ENCODE results near the gene NEUROG2. TPM values are rescaled to one million over a fixed set of nuclear protein-coding genes. Genes with fewer than 3 reads are reported as not detected.

Gene NEUROG2
- total RNA-seq, 1 donor from 2014 or later, result 0.09 TPM

- Histone ChIP-seq H3K4me2 (no peak overlapping the region), H3K9me3 (ENCODE audit: low read depth) (peaks cover 8% of the 10 kb centered on the region), H3K27ac (no peak overlapping the region), H3K9ac (no peak overlapping the region), H3K27me3 (no peaks in the 10 kb centered on the region), H3K79me2 (ENCODE audit: low read depth) (no peaks in the 10 kb centered on the region), H3F3A (ENCODE audit: low read depth) (no peaks in the 10 kb centered on the region), H3K4me3 (no peak overlapping the region), H2AFZ (replicated peaks) (peak overlapping the region; percentile 18), H3K36me3 (peaks cover 5% of the 10 kb centered on the region), H4K20me1 (ENCODE audit: low read depth) (no peaks in the 10 kb centered on the region), H3K4me1 (no peaks in the 10 kb centered on the region)
- Mint-ChIP-seq H3K9me3 (peaks cover 27% of the 10 kb centered on the region), H3K4me3 (no peak overlapping the region), H3K27ac (no peak overlapping the region), H3K4me1 (no peaks in the 10 kb centered on the region), H3K27me3 (ENCODE audit: insufficient read depth, low read depth) (peaks cover 2% of the 10 kb centered on the region), H3K36me3 (peaks cover under 1% of the 10 kb centered on the region)
- DNase-seq (ENCODE audit: low spot score), result no peak
- TF ChIP-seq EZH2phosphoT487 (IDR thresholded peaks at IDR 0.05) (no peak), CTCF (IDR thresholded peaks at IDR 0.05) (no peak), EZH2 (IDR thresholded peaks at IDR 0.05) (no peak)
These were observed 30.1 kb downstream of the NEUROG2 start for GRCh38 chr4:112485930-112486329.

DNA sequence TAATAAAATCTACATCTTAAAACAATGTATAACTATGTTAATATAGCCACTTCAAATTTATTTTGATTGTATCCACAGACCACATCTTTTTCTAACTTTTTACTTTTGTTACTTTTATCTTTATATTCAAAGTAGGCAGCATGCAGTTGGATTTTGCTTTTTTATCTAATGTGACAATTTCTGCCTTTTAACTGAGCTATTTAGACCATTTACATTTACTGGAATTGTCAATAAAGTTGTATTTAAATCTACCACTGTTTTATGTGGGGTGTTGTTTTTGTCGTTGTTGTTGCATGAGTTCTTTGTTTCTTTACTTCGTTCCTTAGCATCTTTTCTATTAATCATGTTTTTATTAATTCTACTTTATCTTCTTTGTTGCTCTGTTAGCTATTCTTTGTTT, 42.0 kb downstream of the NEUROG2 start:
- no peak overlapping the region for H2AFZ ChIP-seq (replicated peaks)
- H3K9ac ChIP-seq, result no peak overlapping the region
- H3F3A ChIP-seq (ENCODE audit: low read depth), result no peaks in the 10 kb centered on the region
- no peaks in the 10 kb centered on the region for H3K79me2 ChIP-seq (ENCODE audit: low read depth)
- TF ChIP-seq CTCF (IDR thresholded peaks at IDR 0.05) (no peak), EZH2phosphoT487 (IDR thresholded peaks at IDR 0.05) (no peak), EZH2 (IDR thresholded peaks at IDR 0.05) (no peak)
- H3K4me1 ChIP-seq, result no peaks in the 10 kb centered on the region
- H3K4me1 Mint-ChIP-seq, result no peaks in the 10 kb centered on the region
- H3K27me3 Mint-ChIP-seq (ENCODE audit: insufficient read depth, low read depth), result peaks cover 2% of the 10 kb centered on the region
- H3K9me3 ChIP-seq (ENCODE audit: low read depth), result no peaks in the 10 kb centered on the region
- H3K27ac ChIP-seq, result no peak overlapping the region
- no peaks in the 10 kb centered on the region for H3K27me3 ChIP-seq
- H3K9me3 Mint-ChIP-seq, result peaks cover 4% of the 10 kb centered on the region
- H3K4me2 ChIP-seq, result no peak overlapping the region
- H3K4me3 ChIP-seq, result no peak overlapping the region
- H4K20me1 ChIP-seq (ENCODE audit: low read depth), result no peaks in the 10 kb centered on the region
- no peaks in the 10 kb centered on the region for H3K36me3 Mint-ChIP-seq
- H3K4me3 Mint-ChIP-seq, result no peak overlapping the region
- H3K36me3 ChIP-seq, result no peaks in the 10 kb centered on the region
- DNase-seq (ENCODE audit: low spot score), result no peak
- no peak overlapping the region for H3K27ac Mint-ChIP-seq

GRCh38 chr4:112472318-112472717, 43.7 kb downstream of the NEUROG2 start:
- H3K4me3 ChIP-seq, result no peak overlapping the region
- H2AFZ ChIP-seq (replicated peaks), result no peak overlapping the region
- no peaks in the 10 kb centered on the region for H3K27me3 ChIP-seq
- H3K4me2 ChIP-seq, result no peak overlapping the region
- Mint-ChIP-seq H3K9me3 (no peaks in the 10 kb centered on the region), H3K4me1 (no peaks in the 10 kb centered on the region), H3K27ac (no peak overlapping the region), H3K36me3 (no peaks in the 10 kb centered on the region), H3K4me3 (no peak overlapping the region), H3K27me3 (ENCODE audit: insufficient read depth, low read depth) (peaks cover 2% of the 10 kb centered on the region)
- H3K27ac ChIP-seq, result no peak overlapping the region
- no peaks in the 10 kb centered on the region for H3K36me3 ChIP-seq
- no peaks in the 10 kb centered on the region for H3F3A ChIP-seq (ENCODE audit: low read depth)
- no peaks in the 10 kb centered on the region for H3K9me3 ChIP-seq (ENCODE audit: low read depth)
- no peak for DNase-seq (ENCODE audit: low spot score)
- TF ChIP-seq EZH2phosphoT487 (IDR thresholded peaks at IDR 0.05) (no peak), CTCF (IDR thresholded peaks at IDR 0.05) (no peak), EZH2 (IDR thresholded peaks at IDR 0.05) (no peak)
- no peak overlapping the region for H3K9ac ChIP-seq
- no peaks in the 10 kb centered on the region for H3K79me2 ChIP-seq (ENCODE audit: low read depth)
- H3K4me1 ChIP-seq, result no peaks in the 10 kb centered on the region
- no peaks in the 10 kb centered on the region for H4K20me1 ChIP-seq (ENCODE audit: low read depth)

Other genes with a start within 250 kb of the NEUROG2 start
- 5.2 and 5.7 TPM in 2 replicates for gene TIFA, start 230.3 kb downstream of the NEUROG2 start, total RNA-seq (ENCODE audit: low replicate concordance)
- 0.19 and 0.41 TPM in 2 replicates for gene ALPK1, start 218.8 kb downstream of the NEUROG2 start, total RNA-seq (ENCODE audit: low replicate concordance)
- 89.2 and 128 TPM in 2 replicates for gene ZGRF1, start 120.7 kb upstream of the NEUROG2 start, total RNA-seq (ENCODE audit: low replicate concordance)
- 88.7 and 154 TPM in 2 replicates for gene LARP7, start 121.0 kb upstream of the NEUROG2 start, total RNA-seq (ENCODE audit: low replicate concordance)